ENCODE results near the gene C1orf198. TPM values are rescaled to one million over a fixed set of nuclear protein-coding genes. Genes with fewer than 3 reads are reported as not detected.

C1orf198 gene
- total and polyA plus RNA-seq, 2 of the 8 experiments (the other 6 are each of a cell fraction or from before 2014, with no cell fraction given): 30.6 to 45.0 TPM

- Histone ChIP-seq H2AFZ (ENCODE audit: low read length) (no peak overlapping the region), H4K5ac (ENCODE audit: insufficient read length, low read depth, low read length) (no peak overlapping the region), H3K4me3 (ENCODE audit: extremely low read depth in 1 of 4, insufficient read depth in 2 of 4, low read depth in 3 of 4, low read length in 4 of 4) (no peak overlapping the region), H3K27ac (ENCODE audit: low read depth, low read length) (no peak overlapping the region), H3K23me2 (ENCODE audit: low read depth, low read length) (no peaks in the 10 kb centered on the region), H3K4me2 (ENCODE audit: insufficient read depth in 1 of 2, low read depth in 2 of 2, low read length in 2 of 2) (no peak overlapping the region), H2BK20ac (ENCODE audit: low read length) (no peak overlapping the region), H4K20me1 (replicated peaks in 1 of 2; ENCODE audit: control insufficient read depth in 1 of 2, insufficient read depth in 2 of 2, low read length in 2 of 2) (no peaks in the 10 kb centered on the region), H3K14ac (ENCODE audit: insufficient read length) (no peak overlapping the region), H2BK12ac (ENCODE audit: low read depth, low read length) (no peak overlapping the region), H2BK15ac (ENCODE audit: low read length) (no peak overlapping the region), H3K4me1 (replicated peaks in 1 of 4; ENCODE audit: control insufficient read depth in 3 of 4, insufficient read depth in 4 of 4, low read length in 3 of 4) (peaks cover 0 to 6% (median 4%) of the 10 kb centered on the region in 4 experiments; a peak in 4 of 7 replicates), H3K9me3 (ENCODE audit: insufficient read depth in 2 of 2, low read depth in 1 of 2, low read length in 1 of 2) (no peaks in the 10 kb centered on the region), H4K8ac (ENCODE audit: extremely low read depth, insufficient read depth, low read length) (no peak overlapping the region), H3K36me3 (ENCODE audit: control insufficient read depth in 2 of 4, insufficient read depth in 4 of 4, low read length in 3 of 4) (no peaks in the 10 kb centered on the region), H3K4ac (replicated peaks; ENCODE audit: insufficient read length, low read depth, low read length) (no peak overlapping the region), H4K91ac (replicated peaks; ENCODE audit: insufficient read length, low read length) (no peak overlapping the region), H3K79me2 (ENCODE audit: control insufficient read depth in 1 of 2, insufficient read depth in 2 of 2, low read length in 2 of 2) (no peaks in the 10 kb centered on the region), H2AK5ac (ENCODE audit: low read depth, low read length) (no peak overlapping the region), H3K56ac (replicated peaks; ENCODE audit: insufficient read length, low read depth, low read length) (no peak overlapping the region), H3K27me3 (replicated peaks in 1 of 4; ENCODE audit: control insufficient read depth in 3 of 4, extremely low read depth in 1 of 4, insufficient read depth in 3 of 4, low read length in 3 of 4) (no peaks in the 10 kb centered on the region), H2BK5ac (ENCODE audit: low read depth, low read length) (no peak overlapping the region), H3K18ac (ENCODE audit: extremely low read depth, low read length) (no peak overlapping the region), H3K9ac (replicated peaks in 1 of 4; ENCODE audit: extremely low read depth in 1 of 4, low read depth in 3 of 4, low read length in 3 of 4) (no peak overlapping the region), H2BK120ac (replicated peaks; ENCODE audit: low read depth, low read length) (no peak overlapping the region), H3K79me1 (ENCODE audit: low read depth, low read length) (no peaks in the 10 kb centered on the region), H3K23ac (ENCODE audit: insufficient read length) (no peak overlapping the region)
- CTCF ChIA-PET (ENCODE audit: partially characterized antibody): interaction anchor here (1.4 kb wide), 1 partner anchor 18 kb away, joined by 3 read pairs; no protein-coding TSS in a partner anchor
- no peak for TF ChIP-seq SP2 (IDR thresholded peaks at IDR 0.05; ENCODE audit: low read length)
- no peak for TF ChIP-seq SIX5 (IDR thresholded peaks at IDR 0.05; ENCODE audit: low read depth, low read length)
- no peak for FAIRE-seq
- DNase-seq (ENCODE audit: low read depth in 1 of 2, low spot score in 2 of 2): no peak
- 75% methylated on average over 4 of the region's 8 CpGs; no CpG with 5 or more reads in 1 of the 2 experiments for WGBS, 2 experiments (ENCODE audit: extremely low coverage in 1 of 2, insufficient coverage in 1 of 2, insufficient read length in 1 of 2, insufficient replicate concordance in 2 of 2, low coverage in 1 of 2, low lambda C conversion rate in 2 of 2, missing lambda C conversion rate in 1 of 2)
- POLR2A ChIA-PET (ENCODE audit: partially characterized antibody): interaction anchor here (1.2 kb wide), 1 partner anchor 11 kb away, joined by 6 read pairs; no protein-coding TSS in a partner anchor
Observed at GRCh38 chr1:230879778-230880177, 11.5 kb upstream of the C1orf198 start.
